T-cell (primary cell): ENCODE measurements around the gene SELENOS. TPM values are rescaled to one million over a fixed set of nuclear protein-coding genes. Genes with fewer than 3 reads are reported as not detected.

Source experiments
- ATAC-seq, 4 experiments: fragments of 200-7000 bp in 3 of 4; fragments of 150-1000 bp in 1 of 4; cut with Tn5 transposase; replicated peaks in 1 of 4; 1 replicate in 3 of 4; 2 replicates in 1 of 4; pipeline ENCODE4 v1.10.0; 2021; ENCODE audit warnings: moderate library complexity in 3 of 4, mild to moderate bottlenecking in 2 of 4, moderate number of reproducible peaks in 1 of 4
- CTCF ChIA-PET, 2 donors: fragments of 300-600 bp; sonication (Branson Sonifier 250); formaldehyde crosslinking; loops; one replicate each; lab custom pipeline; 2022; ENCODE audit warnings: antibody characterized with exemption in 2 of 2; lab: Charles Lee
- POLR2A ChIA-PET, 2 donors: fragments of 300-600 bp; sonication (Branson Sonifier 250); formaldehyde crosslinking; loops; one replicate each; lab custom pipeline; 2022; ENCODE audit warnings: antibody characterized with exemption in 2 of 2; lab: Charles Lee
- DNase-seq, 35 experiments: peaks; one replicate each; pipeline versions ENCODE4 v3.0.0 to v3.0.0-alpha.2; 2013 to 2023
- H3K27ac ChIP-seq: one replicate; pipeline ENCODE4 v1.5.1; 2013; ENCODE audit warnings: low read length
- H3K27me3 ChIP-seq, 2 experiments: replicated peaks in 1 of 2; 1 replicate in 1 of 2; 2 replicates in 1 of 2; pipeline versions ENCODE4 v1.6.1 to v1.7.0; 2013; ENCODE audit warnings: low read length in 1 of 2, mixed read lengths in 1 of 2; ENCODE audit not compliant: control insufficient read depth in 2 of 2, insufficient read depth in 2 of 2; ENCODE audit errors: extremely low read depth in 1 of 2
- H3K36me3 ChIP-seq, 2 donors: 1 replicate in 1 of 2; 2 replicates in 1 of 2; pipeline versions ENCODE4 v1.6.1 to v1.7.0; 2013; ENCODE audit warnings: low read length in 1 of 2; ENCODE audit not compliant: control insufficient read depth in 2 of 2, insufficient read depth in 1 of 2; ENCODE audit errors: extremely low read depth in 1 of 2
- H3K4me1 ChIP-seq, 2 experiments: 1 replicate in 1 of 2; 2 replicates in 1 of 2; pipeline versions ENCODE4 v1.6.1 to v1.7.0; 2013; ENCODE audit warnings: low read length in 2 of 2, mixed read lengths in 1 of 2; ENCODE audit not compliant: insufficient read depth in 2 of 2, control insufficient read depth in 1 of 2; ENCODE audit errors: extremely low read depth in 1 of 2
- H3K4me3 ChIP-seq, 2 donors: 1 replicate in 1 of 2; 2 replicates in 1 of 2; pipeline versions ENCODE4 v1.5.1 to v1.7.0; 2013; ENCODE audit warnings: mild to moderate bottlenecking in 2 of 2, low read length in 1 of 2, moderate library complexity in 1 of 2; ENCODE audit not compliant: control insufficient read depth in 1 of 2; ENCODE audit errors: extremely low read depth in 1 of 2
- H3K9me3 ChIP-seq: 2 replicates; pipeline ENCODE4 v1.7.0; 2013
- H3K27ac Mint-ChIP-seq, 2 donors: one replicate each; pipeline ENCODE4 v1.8.0; 2020 to 2021; ENCODE audit warnings: mild to moderate bottlenecking in 2 of 2, mixed read lengths in 2 of 2
- H3K27me3 Mint-ChIP-seq, 2 donors: one replicate each; pipeline ENCODE4 v1.8.0; 2021 to 2022; ENCODE audit warnings: mixed read lengths in 2 of 2
- H3K36me3 Mint-ChIP-seq: one replicate; pipeline ENCODE4 v1.8.0; 2021; ENCODE audit warnings: mixed read lengths
- H3K4me1 Mint-ChIP-seq, 3 donors: one replicate each; pipeline ENCODE4 v1.8.0; 2020 to 2022; ENCODE audit warnings: mixed read lengths in 3 of 3, mild to moderate bottlenecking in 1 of 3
- H3K4me3 Mint-ChIP-seq, 3 donors: one replicate each; pipeline ENCODE4 v1.8.0; 2020 to 2022; ENCODE audit warnings: mild to moderate bottlenecking in 3 of 3, mixed read lengths in 3 of 3, moderate library complexity in 3 of 3
- H3K9me3 Mint-ChIP-seq, 3 donors: one replicate each; pipeline ENCODE4 v1.8.0; 2020 to 2022; ENCODE audit warnings: mixed read lengths in 3 of 3
- WGBS: methylation state at CpG from one replicate; pipeline ENCODE4 v1.1.5; 2013; ENCODE audit warnings: missing lambda C conversion rate; ENCODE audit not compliant: insufficient coverage; 5-methylcytosine and 5-hydroxymethylcytosine counted together
- total RNA-seq, 35 experiments: library from RNA in 6 of 35; stranded (reverse) in 6 of 35; fragments of 120-200 nt in 1 of 35; gene quantifications; one replicate each; pipeline versions ENCODE4 v1.2.1 to v1.2.4 and lab custom pipeline; 2013 to 2026

Gene SELENOS
- total RNA-seq, 5 donors from 2014 or later (not counting 1 experiment from before 2014, with no cell fraction given) = 31.3 to 39.9 (median 38.4) TPM

GRCh38 chr15:101225658-101226057 lies 51.6 kb downstream of the SELENOS start:
- Histone ChIP-seq H3K36me3 (peaks cover 3 to 4% of the 10 kb centered on the region in 2 donors), H3K27ac (no peak overlapping the region), H3K27me3 (no peaks in the 10 kb centered on the region), H3K4me1 (no peaks in the 10 kb centered on the region), H3K9me3 (no peaks in the 10 kb centered on the region), H3K4me3 (no peak overlapping the region)
- Mint-ChIP-seq H3K27ac (no peak overlapping the region), H3K4me3 (no peak overlapping the region), H3K4me1 (peaks cover 40 to 61% (median 54%) of the 10 kb centered on the region in 3 donors), H3K36me3 (peaks cover 50% of the 10 kb centered on the region), H3K27me3 (no peaks in the 10 kb centered on the region), H3K9me3 (peaks cover 4 to 19% (median 11%) of the 10 kb centered on the region in 3 donors)
- CTCF ChIA-PET = no interaction called here
- WGBS = no CpG with 5 or more reads among the region's 5 CpGs
- DNase-seq (no peak), ATAC-seq (no peak)
- POLR2A ChIA-PET = no interaction called here

Other genes with a start within 250 kb of the SELENOS start
- 10 to 100 TPM; 10.8 to 17.7 (median 14.8) TPM for gene CHSY1, start 25.4 kb downstream of the SELENOS start, total RNA-seq
- gene SNRPA1, start 17.8 kb upstream of the SELENOS start, total RNA-seq = 100 to 1,000 TPM in 2 of 5 donors, 10 to 100 TPM in 3; 77.0 to 199 (median 97.0) TPM
- 1 to 10 TPM in 4 of 5 donors, under 1 TPM in 1; 0.16 to 2.2 (median 1.3) TPM for gene PCSK6, start 212.2 kb upstream of the SELENOS start, total RNA-seq